BE2C (cell line): ENCODE measurements around the gene DUS1L. TPM values are rescaled to one million over a fixed set of nuclear protein-coding genes. Genes with fewer than 3 reads are reported as not detected.
A peak's percentile ranks its signal among the peaks of the same experiment; 100 is the strongest.

Experiments
- DNase-seq: peaks from one replicate; pipeline ENCODE4 v3.0.0-alpha.2; 2020
- H3K27me3 ChIP-seq: fragments of 250-450 bp; sonication (Bioruptor Pico); 2 replicates; pipeline ENCODE4 v1.5.1; 2020; ENCODE audit warnings: mild to moderate bottlenecking
- H3K36me3 ChIP-seq: fragments of 250-450 bp; sonication (Bioruptor Pico); 2 replicates; pipeline ENCODE4 v1.5.1; 2020; ENCODE audit warnings: mild to moderate bottlenecking
- H3K4me1 ChIP-seq: fragments of 250-450 bp; sonication (Bioruptor Pico); 2 replicates; pipeline ENCODE4 v1.5.1; 2020
- H3K4me3 ChIP-seq: 2 replicates; pipeline ENCODE4 v1.5.1; 2011; ENCODE audit warnings: low read depth, low read length
- H3K9me3 ChIP-seq: fragments of 250-450 bp; sonication (Bioruptor Pico); 2 replicates; pipeline ENCODE4 v1.5.1; 2020
- polyA plus RNA-seq: library from polyadenylated mRNA; unstranded; fragments of >200 nt; gene quantifications from one replicate; pipeline ENCODE4 v1.2.1, GENCODE V29; 2012; ENCODE audit warnings: low read depth, missing spikeins; ENCODE audit not compliant: insufficient read length, insufficient read depth
- TF ChIP-seq, protein P1 (sequence below): IDR thresholded peaks from 2 replicates; pipeline ENCODE4 v1.5.1; 2012; ENCODE audit warnings: mild to moderate bottlenecking, low read depth, low read length

Gene DUS1L
- polyA plus RNA-seq, result 415 TPM

DNA sequence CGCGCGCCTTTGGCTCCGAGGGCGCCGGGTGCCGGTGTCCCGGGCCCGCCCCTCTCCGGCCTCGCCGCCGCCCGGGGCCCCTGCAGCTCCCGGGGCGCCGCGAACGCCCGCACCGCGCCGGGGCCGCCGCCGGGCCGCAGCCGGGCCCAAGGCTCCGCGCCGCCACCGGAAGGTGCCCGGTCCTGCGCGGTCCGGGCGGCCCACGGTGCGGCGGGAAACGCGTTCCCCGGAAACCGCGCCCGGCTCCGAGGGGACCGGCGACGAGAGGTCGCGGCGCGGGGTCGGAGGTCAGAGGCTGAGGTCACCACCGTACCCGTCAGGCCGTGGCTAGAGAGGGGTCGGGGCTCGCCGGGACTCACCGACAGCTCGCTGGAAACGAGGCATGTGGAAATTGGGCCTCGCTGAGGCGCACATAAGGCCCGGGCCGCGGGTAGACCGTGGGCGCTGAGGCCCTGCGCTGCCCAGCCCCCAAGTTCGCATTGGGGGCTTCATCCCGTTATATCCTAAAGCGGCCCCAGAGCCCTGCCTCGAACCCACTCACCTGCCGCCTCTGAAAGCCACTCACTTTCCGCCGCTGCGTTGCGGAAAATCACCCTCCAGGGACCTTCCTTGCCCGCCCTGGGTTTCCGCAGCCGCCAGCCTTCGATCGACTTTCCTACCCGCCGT is at the start of gene DUS1L:
Gene DUS1L, minus strand, starts transcription at position 167 of the 666 bp plus-strand sequence. CDS start 745 bp downstream, outside the sequence.
- Histone ChIP-seq H3K27me3 (no peaks in the 10 kb centered on the region), H3K4me3 (peak within 1 kb of the TSS; percentile 93), H3K36me3 (peaks cover 36% of the 10 kb centered on the region), H3K4me1 (no peaks in the 10 kb centered on the region), H3K9me3 (no peaks in the 10 kb centered on the region)
- TF ChIP-seq, protein P1, sequence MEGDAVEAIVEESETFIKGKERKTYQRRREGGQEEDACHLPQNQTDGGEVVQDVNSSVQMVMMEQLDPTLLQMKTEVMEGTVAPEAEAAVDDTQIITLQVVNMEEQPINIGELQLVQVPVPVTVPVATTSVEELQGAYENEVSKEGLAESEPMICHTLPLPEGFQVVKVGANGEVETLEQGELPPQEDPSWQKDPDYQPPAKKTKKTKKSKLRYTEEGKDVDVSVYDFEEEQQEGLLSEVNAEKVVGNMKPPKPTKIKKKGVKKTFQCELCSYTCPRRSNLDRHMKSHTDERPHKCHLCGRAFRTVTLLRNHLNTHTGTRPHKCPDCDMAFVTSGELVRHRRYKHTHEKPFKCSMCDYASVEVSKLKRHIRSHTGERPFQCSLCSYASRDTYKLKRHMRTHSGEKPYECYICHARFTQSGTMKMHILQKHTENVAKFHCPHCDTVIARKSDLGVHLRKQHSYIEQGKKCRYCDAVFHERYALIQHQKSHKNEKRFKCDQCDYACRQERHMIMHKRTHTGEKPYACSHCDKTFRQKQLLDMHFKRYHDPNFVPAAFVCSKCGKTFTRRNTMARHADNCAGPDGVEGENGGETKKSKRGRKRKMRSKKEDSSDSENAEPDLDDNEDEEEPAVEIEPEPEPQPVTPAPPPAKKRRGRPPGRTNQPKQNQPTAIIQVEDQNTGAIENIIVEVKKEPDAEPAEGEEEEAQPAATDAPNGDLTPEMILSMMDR, result no peak
- DNase-seq, result peak; percentile 62

DNA sequence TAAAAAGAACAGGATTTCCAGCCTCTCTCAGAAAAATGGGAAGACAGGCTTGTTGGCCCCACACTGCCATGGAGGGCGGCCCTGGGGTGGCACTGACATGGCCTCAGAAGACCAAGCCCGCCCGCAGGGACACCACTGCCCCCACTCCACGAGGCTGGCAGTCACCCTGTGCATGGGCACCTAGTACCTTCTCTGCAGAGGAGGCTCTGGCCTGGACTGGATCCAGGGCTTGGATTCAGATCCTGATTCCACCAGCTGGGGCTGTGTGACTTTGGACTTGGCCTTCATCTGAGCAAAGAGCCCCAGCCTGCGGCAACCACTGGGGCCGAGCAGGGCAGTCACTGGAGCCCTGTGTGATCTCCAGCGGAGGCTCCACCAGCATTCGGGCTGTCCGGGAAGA is 49.3 kb upstream of the DUS1L start:
- H3K27me3 ChIP-seq, result no peaks in the 10 kb centered on the region
- no peaks in the 10 kb centered on the region for H3K9me3 ChIP-seq
- no peak for DNase-seq
- TF ChIP-seq, protein P1, result no peak
- H3K36me3 ChIP-seq, result no peaks in the 10 kb centered on the region
- H3K4me3 ChIP-seq, result no peak overlapping the region
- H3K4me1 ChIP-seq, result no peaks in the 10 kb centered on the region

DNA sequence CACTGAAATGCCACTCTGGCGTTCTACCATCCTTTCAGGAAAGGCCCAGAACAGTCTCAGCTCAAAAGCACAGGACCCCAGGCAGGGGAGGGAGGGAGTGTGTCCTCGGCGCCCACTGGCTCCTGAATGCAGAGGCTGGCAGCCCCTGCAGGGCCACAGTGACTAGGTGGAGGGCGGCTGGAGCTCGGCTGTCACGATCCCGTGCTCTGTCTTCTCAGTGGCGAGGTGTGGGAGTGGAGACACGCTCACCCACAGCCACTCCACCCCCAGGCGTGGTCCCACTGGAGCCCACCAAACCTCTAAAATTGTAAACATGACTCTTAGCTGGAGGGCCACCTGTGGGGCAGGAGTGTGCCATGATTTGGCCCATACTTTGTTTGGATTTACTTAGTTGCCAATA is 48.8 kb upstream of the DUS1L start:
- Histone ChIP-seq H3K36me3 (no peaks in the 10 kb centered on the region), H3K27me3 (no peaks in the 10 kb centered on the region), H3K9me3 (no peaks in the 10 kb centered on the region), H3K4me1 (no peaks in the 10 kb centered on the region), H3K4me3 (no peak overlapping the region)
- DNase-seq, result no peak
- TF ChIP-seq, protein P1, result no peak

DNA sequence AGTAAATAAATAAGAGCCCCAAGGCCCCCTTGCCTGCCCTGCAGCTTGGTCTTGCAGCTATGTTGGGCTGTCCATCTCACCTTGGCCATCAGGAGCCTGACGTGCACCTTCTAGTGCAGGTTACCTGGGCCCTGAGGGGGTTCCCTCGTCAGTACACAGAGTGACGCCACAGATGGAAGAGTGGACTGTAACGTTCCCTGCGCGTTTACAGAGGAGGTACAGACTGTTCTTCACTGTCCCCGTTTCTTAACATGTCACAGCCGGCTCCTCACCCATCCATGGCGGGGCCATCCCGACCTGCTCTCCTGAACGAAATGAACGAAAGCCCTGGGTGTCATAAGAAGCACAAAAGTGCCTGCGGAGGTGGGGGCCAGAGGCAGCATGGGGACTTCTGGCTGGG is 48.3 kb upstream of the DUS1L start:
- Histone ChIP-seq H3K27me3 (no peaks in the 10 kb centered on the region), H3K36me3 (no peaks in the 10 kb centered on the region), H3K4me1 (no peaks in the 10 kb centered on the region), H3K9me3 (no peaks in the 10 kb centered on the region), H3K4me3 (no peak overlapping the region)
- TF ChIP-seq, protein P1, result no peak
- DNase-seq, result no peak

DNA sequence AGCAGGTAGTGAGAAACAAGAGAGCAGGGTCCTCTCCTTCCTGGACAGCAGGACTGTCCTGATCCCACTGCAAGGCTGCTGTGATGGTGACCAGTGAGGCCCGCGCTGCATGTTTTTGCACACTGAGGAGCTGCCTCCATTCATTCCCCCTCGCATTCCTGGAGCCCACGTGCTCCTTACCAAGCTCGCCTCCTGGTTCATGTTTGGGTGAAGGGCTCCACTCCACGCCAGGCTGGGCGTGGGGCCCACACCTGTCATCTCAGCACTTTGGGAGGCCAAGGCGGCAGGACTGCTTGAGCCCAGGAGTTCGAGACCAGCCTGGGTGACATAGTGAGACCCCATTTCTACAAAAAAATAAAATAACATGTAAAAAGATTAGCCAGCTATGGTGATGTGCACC is 47.8 kb upstream of the DUS1L start:
- TF ChIP-seq, protein P1, result no peak
- Histone ChIP-seq H3K9me3 (no peaks in the 10 kb centered on the region), H3K4me1 (no peaks in the 10 kb centered on the region), H3K36me3 (no peaks in the 10 kb centered on the region), H3K4me3 (no peak overlapping the region), H3K27me3 (no peaks in the 10 kb centered on the region)
- DNase-seq, result no peak

DNA sequence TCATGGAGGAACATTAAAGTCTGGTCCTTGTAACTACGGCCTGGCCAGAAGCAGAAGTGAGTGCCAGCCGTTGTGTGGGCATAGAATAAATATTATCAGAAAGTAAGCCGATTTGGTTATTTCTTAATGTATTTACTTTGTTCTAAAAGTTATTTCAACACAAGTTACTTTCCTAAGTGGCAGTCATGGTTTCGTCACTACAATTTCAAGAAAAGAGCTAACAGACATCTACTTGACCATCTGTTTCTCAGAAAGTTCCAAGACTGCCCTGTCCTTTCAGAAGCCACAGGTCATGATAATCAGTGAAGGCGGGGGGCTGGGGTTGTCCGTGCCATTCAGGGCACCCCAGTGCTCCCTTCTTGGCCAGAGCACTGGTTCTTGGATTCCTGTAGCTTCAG is 47.3 kb upstream of the DUS1L start:
- TF ChIP-seq, protein P1, result no peak
- DNase-seq, result no peak
- no peaks in the 10 kb centered on the region for H3K27me3 ChIP-seq
- no peaks in the 10 kb centered on the region for H3K4me1 ChIP-seq
- H3K4me3 ChIP-seq, result no peak overlapping the region
- H3K9me3 ChIP-seq, result no peaks in the 10 kb centered on the region
- H3K36me3 ChIP-seq, result no peaks in the 10 kb centered on the region
